GM23338 (cell line): Measurements from ENCODE around the gene DNAH10.

Experiments
- CREB1 ChIP-seq: fragments of 250-450 bp; sonication (Bioruptor Pico); IDR thresholded peaks from 2 replicates; pipeline ENCODE4 v1.5.0; 2020; ENCODE audit warnings: low read depth, mild to moderate bottlenecking, moderate library complexity
- EZH2 ChIP-seq: fragments of 200-600 bp; sonication (generic); IDR thresholded peaks from one replicate; pipeline ENCODE4 v1.8.0; 2017; ENCODE audit warnings: antibody characterized with exemption, mild to moderate bottlenecking, low read depth; ENCODE audit not compliant: unreplicated experiment
- EZH2phosphoT487 ChIP-seq: fragments of 200-600 bp; sonication (generic); IDR thresholded peaks from one replicate; pipeline ENCODE4 v1.8.1; 2018; ENCODE audit warnings: antibody characterized with exemption; ENCODE audit not compliant: unreplicated experiment
- POLR2AphosphoS5 ChIP-seq: IDR thresholded peaks from 2 replicates; pipeline ENCODE4 v1.6.1; 2016; ENCODE audit warnings: antibody characterized with exemption, low read depth
- STAT1 ChIP-seq: IDR thresholded peaks from one replicate; pipeline ENCODE4 v1.6.1; 2016; ENCODE audit warnings: antibody characterized with exemption; ENCODE audit not compliant: unreplicated experiment
- TF ChIP-seq, protein P1 (sequence below), 2 experiments: fragments of 200-600 bp in 1 of 2; sonication (generic) in 1 of 2; conservative IDR thresholded peaks; 2 replicates each; pipeline versions ENCODE4 v1.5.1 to v1.6.1; 2016 to 2017; ENCODE audit warnings: antibody characterized with exemption in 2 of 2, low read depth in 2 of 2, mild to moderate bottlenecking in 2 of 2, moderate library complexity in 1 of 2
- TF ChIP-seq, protein P2 (sequence below): IDR thresholded peaks from one replicate; pipeline ENCODE4 v1.6.1; 2018; ENCODE audit warnings: antibody characterized with exemption; ENCODE audit not compliant: unreplicated experiment

DNA sequence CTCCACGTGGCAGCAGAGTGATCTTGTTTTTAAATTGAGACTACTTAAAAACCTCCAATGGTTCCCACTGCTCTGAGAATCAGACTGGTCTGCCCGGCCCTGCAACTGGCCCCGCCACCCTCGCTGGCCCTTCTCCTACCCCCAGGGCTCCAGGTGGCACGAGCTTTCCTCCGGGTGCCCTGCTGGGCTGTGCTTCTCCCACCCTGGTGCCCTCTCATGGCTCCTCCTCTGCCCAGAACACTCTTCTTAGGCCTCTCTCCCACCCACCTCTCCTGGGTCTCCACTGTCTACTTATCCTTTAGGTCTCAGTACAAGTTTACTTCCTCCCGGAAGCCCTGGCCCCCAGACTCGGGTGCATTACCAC, 184.0 kb downstream of the DNAH10 start:
- TF ChIP-seq, protein P1, sequence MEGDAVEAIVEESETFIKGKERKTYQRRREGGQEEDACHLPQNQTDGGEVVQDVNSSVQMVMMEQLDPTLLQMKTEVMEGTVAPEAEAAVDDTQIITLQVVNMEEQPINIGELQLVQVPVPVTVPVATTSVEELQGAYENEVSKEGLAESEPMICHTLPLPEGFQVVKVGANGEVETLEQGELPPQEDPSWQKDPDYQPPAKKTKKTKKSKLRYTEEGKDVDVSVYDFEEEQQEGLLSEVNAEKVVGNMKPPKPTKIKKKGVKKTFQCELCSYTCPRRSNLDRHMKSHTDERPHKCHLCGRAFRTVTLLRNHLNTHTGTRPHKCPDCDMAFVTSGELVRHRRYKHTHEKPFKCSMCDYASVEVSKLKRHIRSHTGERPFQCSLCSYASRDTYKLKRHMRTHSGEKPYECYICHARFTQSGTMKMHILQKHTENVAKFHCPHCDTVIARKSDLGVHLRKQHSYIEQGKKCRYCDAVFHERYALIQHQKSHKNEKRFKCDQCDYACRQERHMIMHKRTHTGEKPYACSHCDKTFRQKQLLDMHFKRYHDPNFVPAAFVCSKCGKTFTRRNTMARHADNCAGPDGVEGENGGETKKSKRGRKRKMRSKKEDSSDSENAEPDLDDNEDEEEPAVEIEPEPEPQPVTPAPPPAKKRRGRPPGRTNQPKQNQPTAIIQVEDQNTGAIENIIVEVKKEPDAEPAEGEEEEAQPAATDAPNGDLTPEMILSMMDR (conservative IDR thresholded peaks at IDR 0.05; ENCODE audit: low read depth in 2 of 2) = no peak
- TF ChIP-seq EZH2 (no peak), CREB1 (no peak), STAT1 (no peak), EZH2phosphoT487 (no peak), POLR2AphosphoS5 (no peak)
- TF ChIP-seq, protein P2, sequence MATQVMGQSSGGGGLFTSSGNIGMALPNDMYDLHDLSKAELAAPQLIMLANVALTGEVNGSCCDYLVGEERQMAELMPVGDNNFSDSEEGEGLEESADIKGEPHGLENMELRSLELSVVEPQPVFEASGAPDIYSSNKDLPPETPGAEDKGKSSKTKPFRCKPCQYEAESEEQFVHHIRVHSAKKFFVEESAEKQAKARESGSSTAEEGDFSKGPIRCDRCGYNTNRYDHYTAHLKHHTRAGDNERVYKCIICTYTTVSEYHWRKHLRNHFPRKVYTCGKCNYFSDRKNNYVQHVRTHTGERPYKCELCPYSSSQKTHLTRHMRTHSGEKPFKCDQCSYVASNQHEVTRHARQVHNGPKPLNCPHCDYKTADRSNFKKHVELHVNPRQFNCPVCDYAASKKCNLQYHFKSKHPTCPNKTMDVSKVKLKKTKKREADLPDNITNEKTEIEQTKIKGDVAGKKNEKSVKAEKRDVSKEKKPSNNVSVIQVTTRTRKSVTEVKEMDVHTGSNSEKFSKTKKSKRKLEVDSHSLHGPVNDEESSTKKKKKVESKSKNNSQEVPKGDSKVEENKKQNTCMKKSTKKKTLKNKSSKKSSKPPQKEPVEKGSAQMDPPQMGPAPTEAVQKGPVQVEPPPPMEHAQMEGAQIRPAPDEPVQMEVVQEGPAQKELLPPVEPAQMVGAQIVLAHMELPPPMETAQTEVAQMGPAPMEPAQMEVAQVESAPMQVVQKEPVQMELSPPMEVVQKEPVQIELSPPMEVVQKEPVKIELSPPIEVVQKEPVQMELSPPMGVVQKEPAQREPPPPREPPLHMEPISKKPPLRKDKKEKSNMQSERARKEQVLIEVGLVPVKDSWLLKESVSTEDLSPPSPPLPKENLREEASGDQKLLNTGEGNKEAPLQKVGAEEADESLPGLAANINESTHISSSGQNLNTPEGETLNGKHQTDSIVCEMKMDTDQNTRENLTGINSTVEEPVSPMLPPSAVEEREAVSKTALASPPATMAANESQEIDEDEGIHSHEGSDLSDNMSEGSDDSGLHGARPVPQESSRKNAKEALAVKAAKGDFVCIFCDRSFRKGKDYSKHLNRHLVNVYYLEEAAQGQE = no peak
